Stimulated activated CD4-positive, alpha-beta T cell treated with anti-CD3 and anti-CD28 coated beads, Interleukin-1b, Interleukin-23, amount 100 ng/mL, for 24 hours (primary cell): Measurements from ENCODE around the gene PCNX2.

Experiments used
- DNase-seq, 4 experiments: peaks; one replicate each; pipeline ENCODE4 v3.0.0-alpha.2; 2020; ENCODE audit warnings: low read depth in 4 of 4, low spot score in 1 of 4

Gene PCNX2

GRCh38 chr1:232943679-232944252, 351.8 kb downstream of the PCNX2 start:
- no peak for DNase-seq

DNA sequence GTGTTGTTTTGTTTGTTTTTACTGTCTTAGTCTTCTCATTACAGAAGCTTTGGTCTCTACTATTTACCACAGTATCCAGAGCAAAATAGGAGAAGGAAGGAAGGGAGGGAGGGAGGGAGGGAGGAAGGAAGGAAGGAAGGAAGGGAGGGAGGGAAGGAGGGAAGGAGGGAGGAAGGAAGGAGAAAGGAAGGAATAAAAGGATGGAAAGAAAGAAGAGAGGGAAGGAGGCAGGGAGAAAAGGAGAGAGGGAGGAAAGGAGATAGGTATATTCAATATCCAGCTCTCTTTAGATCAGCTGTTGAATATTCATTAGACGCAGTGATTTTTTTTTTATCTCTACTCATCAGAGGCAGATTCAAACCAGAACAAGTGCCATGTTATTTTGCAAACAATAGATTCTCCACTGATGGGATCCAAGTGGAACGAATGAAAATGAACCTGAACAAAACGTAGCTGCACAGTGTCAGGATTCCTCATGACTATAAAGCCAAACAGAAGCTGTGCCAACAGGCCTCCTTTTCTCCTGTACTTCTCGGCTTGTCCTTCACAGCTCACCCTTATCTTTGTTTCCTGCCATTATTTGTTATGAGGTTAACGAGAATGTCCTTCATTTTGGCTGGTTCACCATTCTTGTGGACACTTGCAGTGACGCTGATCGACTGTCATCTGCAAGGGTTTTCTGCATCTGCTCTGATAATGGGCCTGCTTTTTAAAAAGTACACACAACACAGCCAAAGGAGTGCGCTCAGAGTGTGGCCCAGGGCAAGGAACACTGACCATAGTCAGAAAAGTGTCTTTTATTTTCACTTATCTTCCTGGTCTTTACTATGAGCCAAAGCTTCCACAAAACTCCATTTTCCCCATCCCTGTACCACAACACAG, 352.9 kb downstream of the PCNX2 start:
- DNase-seq, result no peak

- no peak for DNase-seq
Measured at GRCh38 chr1:232940262-232940661, 355.3 kb downstream of the PCNX2 start.

DNA sequence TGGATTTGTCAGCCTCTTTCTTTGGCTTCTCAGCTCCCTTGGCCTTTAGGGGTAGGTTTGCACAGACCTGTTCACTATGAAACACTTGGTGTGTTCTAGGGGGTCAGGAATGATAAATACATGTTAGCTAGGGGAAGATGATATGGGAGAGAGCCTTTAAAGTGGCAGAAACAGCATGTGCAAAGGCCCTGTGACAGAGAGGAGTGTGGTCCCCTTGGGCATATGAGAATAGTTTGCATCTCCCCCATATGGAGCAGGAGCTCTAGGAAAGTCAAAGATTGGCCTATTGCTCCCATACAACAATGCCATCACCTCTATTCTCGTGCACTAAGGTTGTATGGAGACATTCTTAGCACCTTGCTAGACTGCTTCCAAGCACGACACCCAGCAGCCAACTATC, 355.8 kb downstream of the PCNX2 start:
- no peak for DNase-seq

- no peak for DNase-seq
Measured at GRCh38 chr1:232938926-232939325, 356.6 kb downstream of the PCNX2 start.

GRCh38 chr1:232937741-232938375, 357.7 kb downstream of the PCNX2 start:
- no peak for DNase-seq

DNA sequence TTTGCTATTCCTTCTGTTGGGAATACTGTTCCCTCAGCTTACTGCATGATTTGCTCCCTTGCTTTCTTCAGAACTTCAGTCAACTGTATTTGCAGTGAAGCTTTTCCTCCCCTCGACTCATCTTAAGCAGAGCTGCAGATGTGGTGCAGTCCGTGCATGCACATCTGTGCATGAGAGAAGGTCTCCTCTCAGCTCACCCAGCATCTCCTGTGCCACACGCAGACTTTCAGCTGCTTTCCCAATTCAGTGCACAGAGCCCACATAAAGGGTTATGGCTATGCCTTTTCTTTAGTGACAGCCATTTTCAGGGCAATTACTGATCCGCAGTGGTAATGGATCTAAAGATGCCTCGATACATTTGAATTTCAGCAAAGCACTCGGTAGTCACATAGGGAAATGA, 358.6 kb downstream of the PCNX2 start:
- DNase-seq, result no peak
